HEK293T (cell line): ENCODE results near the gene GLT8D1.

ENCODE experiments used
- CTCF ChIA-PET: fragments of 350-600 bp; formaldehyde crosslinking; extraction: SDS; loops from one replicate; lab custom pipeline; 2021; ENCODE audit warnings: antibody characterized with exemption, inconsistent platforms; lab: Yijun Ruan, JAX
- POLR2A ChIA-PET: fragments of 350-600 bp; formaldehyde crosslinking; extraction: SDS; loops from one replicate; lab custom pipeline; 2020; ENCODE audit warnings: antibody characterized with exemption, inconsistent platforms; lab: Yijun Ruan, JAX
- DNase-seq: peaks from one replicate; pipeline ENCODE4 v3.0.0; 2012; ENCODE audit warnings: mixed read lengths; ENCODE audit errors: extremely low spot score
- ARNT ChIP-seq: fragments of 450-650 bp; IDR thresholded peaks from 2 replicates; pipeline ENCODE4 v1.6.1; 2017; ENCODE audit warnings: mild to moderate bottlenecking
- BHLHE40 ChIP-seq: fragments of 450-650 bp; IDR thresholded peaks from 2 replicates; pipeline ENCODE4 v1.6.1; 2016; ENCODE audit warnings: mild to moderate bottlenecking, moderate library complexity, borderline replicate concordance
- CTBP1 ChIP-seq: fragments of 450-650 bp; IDR thresholded peaks from 2 replicates; pipeline ENCODE4 v1.6.1; 2016; ENCODE audit warnings: borderline replicate concordance
- ELF4 ChIP-seq: fragments of 450-650 bp; IDR thresholded peaks from 2 replicates; pipeline ENCODE4 v1.6.1; 2017; ENCODE audit warnings: antibody characterized with exemption
- FOXA1 ChIP-seq: fragments of 450-650 bp; IDR thresholded peaks from 2 replicates; pipeline ENCODE4 v1.6.1; 2016; ENCODE audit warnings: mild to moderate bottlenecking
- FOXK2 ChIP-seq: fragments of 450-650 bp; IDR thresholded peaks from 2 replicates; pipeline ENCODE4 v1.6.1; 2016; ENCODE audit warnings: mild to moderate bottlenecking
- FOXM1 ChIP-seq: fragments of 450-650 bp; IDR thresholded peaks from 2 replicates; pipeline ENCODE4 v1.6.1; 2017; ENCODE audit warnings: mild to moderate bottlenecking, borderline replicate concordance
- HDGF ChIP-seq: fragments of 450-650 bp; IDR thresholded peaks from 2 replicates; pipeline ENCODE4 v1.6.1; 2017; ENCODE audit warnings: antibody characterized with exemption, borderline replicate concordance
- L3MBTL2 ChIP-seq: fragments of 450-650 bp; conservative IDR thresholded peaks from 2 replicates; pipeline ENCODE4 v1.6.1; 2016; ENCODE audit warnings: mild to moderate bottlenecking
- LEF1 ChIP-seq: fragments of 450-650 bp; IDR thresholded peaks from 2 replicates; pipeline ENCODE4 v1.6.1; 2017; ENCODE audit warnings: mild to moderate bottlenecking, borderline replicate concordance
- NFRKB ChIP-seq: fragments of 450-650 bp; IDR thresholded peaks from 2 replicates; pipeline ENCODE4 v1.6.1; 2016; ENCODE audit warnings: mild to moderate bottlenecking, moderate library complexity
- PKNOX1 ChIP-seq: fragments of 450-650 bp; IDR thresholded peaks from 2 replicates; pipeline ENCODE4 v1.6.1; 2016
- SP1 ChIP-seq: fragments of 450-650 bp; IDR thresholded peaks from 2 replicates; pipeline ENCODE4 v1.6.1; 2017
- SUZ12 ChIP-seq: fragments of 450-650 bp; IDR thresholded peaks from 2 replicates; pipeline ENCODE4 v1.6.1; 2016; ENCODE audit warnings: mild to moderate bottlenecking
- TARDBP ChIP-seq: fragments of 450-650 bp; IDR thresholded peaks from 2 replicates; pipeline ENCODE4 v1.6.1; 2016
- ZNF384 ChIP-seq: fragments of 450-650 bp; IDR thresholded peaks from 2 replicates; pipeline ENCODE4 v1.6.1; 2016

GLT8D1 gene

GRCh38 chr3:52705688-52706686 is at the start of gene GLT8D1, which contains the start of gene SPCS1:
TSS of gene GLT8D1 (minus strand) at chr3:52705791. CDS start at chr3:52700460, 5,331 bp downstream.
TSS of gene SPCS1 (plus strand) at chr3:52706106. CDS start at chr3:52706247, 141 bp downstream.
- TF ChIP-seq FOXK2 (no peak), L3MBTL2 (peak; percentile 76)
- ChIA-PET CTCF (interaction anchor here (0.5 kb wide), 1 partner anchor 11 kb away, joined by 3 read pairs; no protein-coding TSS in a partner anchor), POLR2A (interaction anchor here (1.0 to 2.5 kb wide), 10 partner anchors 9 to 192 kb away, joined by 3 to 14 read pairs (median 3); partner anchors contain the start of genes NEK4, STIMATE and UQCC5)
- peak; percentile 91 for DNase-seq

GRCh38 chr3:52754373-52754772 is 48.8 kb upstream of the GLT8D1 start:
- POLR2A ChIA-PET, result interaction anchor here (1.1 kb wide), 1 partner anchor 16 kb away, joined by 3 read pairs; the partner anchor contains the start of gene NEK4
- no peak for DNase-seq
- CTCF ChIA-PET, result interaction anchor here (0.6 kb wide), 1 partner anchor 17 kb away, joined by 3 read pairs; no protein-coding TSS in a partner anchor
- TF ChIP-seq CTBP1 (no peak), FOXK2 (no peak), FOXA1 (no peak)

GRCh38 chr3:52752045-52752660 is 46.6 kb upstream of the GLT8D1 start:
- ChIA-PET POLR2A (no interaction called here), CTCF (no interaction called here)
- TF ChIP-seq NFRKB (no peak), ELF4 (no peak), FOXM1 (no peak), CTBP1 (no peak), FOXK2 (no peak), SP1 (no peak), BHLHE40 (no peak), PKNOX1 (no peak), ZNF384 (no peak), SUZ12 (no peak), HDGF (no peak), LEF1 (no peak)
- no peak for DNase-seq

- ChIA-PET CTCF (no interaction called here), POLR2A (no interaction called here)
- TF ChIP-seq ARNT (no peak), TARDBP (no peak), LEF1 (no peak), FOXM1 (no peak), ELF4 (no peak), CTBP1 (no peak), FOXK2 (no peak), L3MBTL2 (no peak), NFRKB (no peak), SUZ12 (no peak), ZNF384 (no peak), PKNOX1 (no peak), BHLHE40 (no peak), SP1 (no peak), HDGF (no peak), FOXA1 (no peak)
- DNase-seq, result no peak
These were observed 38.1 kb upstream of the GLT8D1 start for GRCh38 chr3:52743721-52744120.

GRCh38 chr3:52743152-52743551 is 37.6 kb upstream of the GLT8D1 start:
- ChIA-PET CTCF (no interaction called here), POLR2A (no interaction called here)
- no peak for TF ChIP-seq ARNT
- TF ChIP-seq HDGF, result no peak
- no peak for TF ChIP-seq BHLHE40
- no peak for TF ChIP-seq TARDBP
- TF ChIP-seq SP1, result no peak
- TF ChIP-seq FOXA1, result no peak
- TF ChIP-seq L3MBTL2, result no peak
- TF ChIP-seq CTBP1, result no peak
- no peak for TF ChIP-seq LEF1
- no peak for DNase-seq

GRCh38 chr3:52742418-52743041 is 36.9 kb upstream of the GLT8D1 start:
- peak; percentile 23 for DNase-seq
- CTCF ChIA-PET, result interaction anchor here (0.8 kb wide), 1 partner anchor 50 kb away, joined by 4 read pairs; no protein-coding TSS in a partner anchor
- POLR2A ChIA-PET, result no interaction called here
- TF ChIP-seq PKNOX1, result no peak
- no peak for TF ChIP-seq NFRKB
- no peak for TF ChIP-seq BHLHE40
- TF ChIP-seq FOXK2, result no peak
- no peak for TF ChIP-seq ARNT
